Testis (tissue), 3 donors: ENCODE results near the gene ATE1. TPM values are rescaled to one million over a fixed set of nuclear protein-coding genes. Genes with fewer than 3 reads are reported as not detected.

Experiments used
- DNase-seq: peaks from one replicate; pipeline ENCODE4 v3.0.0-alpha.2; 2019
- H3K27ac ChIP-seq, 2 donors: fragments of 200-600 bp; sonication (generic); one replicate each; pipeline ENCODE4 v1.5.1; 2019
- H3K27me3 ChIP-seq: fragments of 200-600 bp; sonication (generic); one replicate; pipeline ENCODE4 v1.5.1; 2019
- H3K36me3 ChIP-seq: fragments of 200-600 bp; sonication (generic); one replicate; pipeline ENCODE4 v1.5.1; 2017; ENCODE audit warnings: low read depth; ENCODE audit errors: missing control alignments
- H3K4me1 ChIP-seq: fragments of 200-600 bp; sonication (generic); one replicate; pipeline ENCODE4 v1.5.1; 2019
- H3K4me3 ChIP-seq, 2 donors: fragments of 200-600 bp; sonication (generic); one replicate each; pipeline ENCODE4 v1.5.1; 2017 to 2019
- H3K9me3 ChIP-seq: fragments of 200-600 bp; sonication (generic); one replicate; pipeline ENCODE4 v1.5.1; 2017
- POLR2A ChIP-seq: fragments of 450-650 bp; IDR thresholded peaks from one replicate; pipeline ENCODE4 v1.6.1; 2017; ENCODE audit warnings: antibody characterized with exemption, mild to moderate bottlenecking, moderate library complexity
- WGBS, 2 donors: methylation state at CpG; one replicate each; pipeline ENCODE4 v1.1.5; 2018; 5-methylcytosine and 5-hydroxymethylcytosine counted together
- intact Hi-C: fragments of 100-400 bp; cut with DNase I; formaldehyde crosslinking; loops from one replicate; pipeline ENCODE4 v1.15.1; 2023; ENCODE audit warnings: low total_unique reads
- polyA plus RNA-seq: library from polyadenylated mRNA; stranded (reverse); fragments of 350-450 nt; fragmentation: Illumina TruSeq; extraction: RNeasy Lipid Tissue Mini Kit (QIAGEN cat#74804); gene quantifications from one replicate; pipeline ENCODE4 v1.2.3, GENCODE V29; 2014; ENCODE audit warnings: low read depth, low replicate concordance; ENCODE audit not compliant: insufficient read depth
- total RNA-seq, 2 donors: library from RNA; depleted of rRNA; stranded (reverse); fragments of >200 nt; gene quantifications; one replicate each; pipeline ENCODE4 v1.2.3, GENCODE V29; 2016
- TF ChIP-seq, protein P1 (sequence below), 3 experiments: fragments of 450-650 bp in 2 of 3; fragments of 200-600 bp in 1 of 3; sonication (generic) in 1 of 3; IDR thresholded peaks; one replicate each; pipeline ENCODE4 v1.5.1; 2016 to 2019; ENCODE audit warnings: antibody characterized with exemption in 3 of 3, mild to moderate bottlenecking in 2 of 3, moderate library complexity in 1 of 3

The ATE1 gene
- total and polyA plus RNA-seq, 3 donors from 2014 or later, result 29.8 to 41.9 (median 34.0) TPM

GRCh38 chr10:121854809-121855445 lies 72.9 kb downstream of the ATE1 start:
- Histone ChIP-seq H3K27me3 (no peaks in the 10 kb centered on the region), H3K36me3 (no peaks in the 10 kb centered on the region), H3K4me1 (no peaks in the 10 kb centered on the region), H3K27ac (no peak overlapping the region), H3K9me3 (no peaks in the 10 kb centered on the region), H3K4me3 (no peak overlapping the region)
- TF ChIP-seq POLR2A, result no peak
- TF ChIP-seq, protein P1, sequence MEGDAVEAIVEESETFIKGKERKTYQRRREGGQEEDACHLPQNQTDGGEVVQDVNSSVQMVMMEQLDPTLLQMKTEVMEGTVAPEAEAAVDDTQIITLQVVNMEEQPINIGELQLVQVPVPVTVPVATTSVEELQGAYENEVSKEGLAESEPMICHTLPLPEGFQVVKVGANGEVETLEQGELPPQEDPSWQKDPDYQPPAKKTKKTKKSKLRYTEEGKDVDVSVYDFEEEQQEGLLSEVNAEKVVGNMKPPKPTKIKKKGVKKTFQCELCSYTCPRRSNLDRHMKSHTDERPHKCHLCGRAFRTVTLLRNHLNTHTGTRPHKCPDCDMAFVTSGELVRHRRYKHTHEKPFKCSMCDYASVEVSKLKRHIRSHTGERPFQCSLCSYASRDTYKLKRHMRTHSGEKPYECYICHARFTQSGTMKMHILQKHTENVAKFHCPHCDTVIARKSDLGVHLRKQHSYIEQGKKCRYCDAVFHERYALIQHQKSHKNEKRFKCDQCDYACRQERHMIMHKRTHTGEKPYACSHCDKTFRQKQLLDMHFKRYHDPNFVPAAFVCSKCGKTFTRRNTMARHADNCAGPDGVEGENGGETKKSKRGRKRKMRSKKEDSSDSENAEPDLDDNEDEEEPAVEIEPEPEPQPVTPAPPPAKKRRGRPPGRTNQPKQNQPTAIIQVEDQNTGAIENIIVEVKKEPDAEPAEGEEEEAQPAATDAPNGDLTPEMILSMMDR (IDR thresholded peaks at IDR 0.05), result no peak
- WGBS, 2 donors, result 72 to 76% methylated on average over 4 of the region's 4 CpGs
- no peak for DNase-seq
- intact Hi-C loops, result no loop called here

- H3K27ac ChIP-seq, result no peak overlapping the region
- no peaks in the 10 kb centered on the region for H3K36me3 ChIP-seq
- H3K4me3 ChIP-seq, result no peak overlapping the region
- intact Hi-C loops, result no loop called here
- TF ChIP-seq, protein P1 (IDR thresholded peaks at IDR 0.05), result no peak
- no peak for TF ChIP-seq POLR2A
- no peaks in the 10 kb centered on the region for H3K27me3 ChIP-seq
- no peaks in the 10 kb centered on the region for H3K4me1 ChIP-seq
- no peak for DNase-seq
- no peaks in the 10 kb centered on the region for H3K9me3 ChIP-seq
These were observed 73.9 kb downstream of the ATE1 start for GRCh38 chr10:121853950-121854349.

DNA sequence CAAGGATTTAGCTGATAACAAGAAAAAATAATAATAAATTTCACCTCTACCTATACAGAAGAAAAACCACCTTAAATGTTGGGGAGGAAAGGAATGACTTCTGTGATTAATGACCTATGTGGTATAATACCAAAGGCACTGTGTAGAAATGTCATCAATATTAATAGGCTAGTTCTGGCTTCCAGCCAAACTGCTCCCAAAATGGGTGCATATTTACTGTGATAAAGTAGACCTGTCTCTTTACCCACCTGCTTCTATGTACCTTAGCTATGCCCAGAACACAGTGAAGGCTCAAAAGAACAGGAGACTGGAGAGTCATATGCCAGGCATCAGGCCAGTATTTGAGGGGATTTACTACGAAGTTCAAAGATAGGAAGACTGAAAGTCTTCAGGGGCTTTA lies 76.0 kb downstream of the ATE1 start:
- no peak for TF ChIP-seq POLR2A
- TF ChIP-seq, protein P1 (IDR thresholded peaks at IDR 0.05), result no peak
- no peak for DNase-seq
- H3K4me1 ChIP-seq, result no peaks in the 10 kb centered on the region
- H3K36me3 ChIP-seq, result no peaks in the 10 kb centered on the region
- 71 to 93% methylated on average over 1 of the region's 1 CpG for WGBS, 2 donors
- H3K27ac ChIP-seq, result no peak overlapping the region
- no peak overlapping the region for H3K4me3 ChIP-seq
- no peaks in the 10 kb centered on the region for H3K9me3 ChIP-seq
- H3K27me3 ChIP-seq, result no peaks in the 10 kb centered on the region
- intact Hi-C loops, result no loop called here

DNA sequence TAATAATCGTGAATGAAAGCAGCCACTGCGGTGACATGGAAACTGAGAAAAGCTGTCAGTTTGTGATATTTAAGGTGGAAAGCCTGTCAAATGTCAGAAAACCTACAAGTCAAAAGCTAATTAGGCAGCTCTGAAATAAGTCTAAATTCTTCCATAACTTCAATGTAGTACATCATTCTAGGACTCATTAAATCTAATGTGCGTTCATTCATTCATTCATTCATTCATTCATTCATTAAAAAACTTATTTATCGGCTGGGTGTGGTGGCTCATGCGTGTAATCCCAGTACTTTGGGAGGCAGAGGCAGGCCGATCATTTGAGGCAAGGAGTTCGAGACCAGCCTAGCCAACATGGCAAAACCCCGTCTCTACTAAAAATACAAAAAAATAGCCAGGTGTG lies 79.7 kb downstream of the ATE1 start:
- TF ChIP-seq POLR2A, result no peak
- TF ChIP-seq, protein P1 (IDR thresholded peaks at IDR 0.05), result no peak
- Histone ChIP-seq H3K27ac (no peak overlapping the region), H3K36me3 (no peaks in the 10 kb centered on the region), H3K9me3 (no peaks in the 10 kb centered on the region), H3K27me3 (no peaks in the 10 kb centered on the region), H3K4me3 (no peak overlapping the region), H3K4me1 (no peaks in the 10 kb centered on the region)
- no peak for DNase-seq
- WGBS, 2 donors, result 91 to 92% methylated on average over 8 of the region's 8 CpGs
- intact Hi-C loops, result no loop called here

DNA sequence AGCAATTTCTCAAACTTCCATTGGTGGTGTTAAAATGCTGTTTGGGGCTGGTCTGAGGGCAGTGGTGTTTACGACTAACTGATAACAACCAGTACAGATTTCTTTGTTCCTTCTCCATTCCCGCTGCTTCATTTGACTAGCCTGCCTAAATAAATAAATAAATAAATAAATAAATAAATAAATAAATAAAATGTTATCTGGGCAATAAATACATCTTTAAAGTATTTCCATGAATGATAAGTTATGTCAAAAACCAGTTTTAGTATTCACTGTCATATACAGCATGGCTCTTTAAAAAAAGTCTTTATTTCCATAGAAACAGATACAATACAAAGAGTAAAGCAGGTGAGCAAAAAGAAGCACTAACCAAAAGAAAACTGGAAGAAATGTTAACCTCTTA lies 81.3 kb downstream of the ATE1 start:
- no peak overlapping the region for H3K27ac ChIP-seq
- TF ChIP-seq, protein P1 (IDR thresholded peaks at IDR 0.05), result no peak
- no peak for TF ChIP-seq POLR2A
- H3K9me3 ChIP-seq, result no peaks in the 10 kb centered on the region
- no peaks in the 10 kb centered on the region for H3K4me1 ChIP-seq
- no peak overlapping the region for H3K4me3 ChIP-seq
- 97 to 99% methylated on average over 2 of the region's 2 CpGs for WGBS, 2 donors
- no peaks in the 10 kb centered on the region for H3K27me3 ChIP-seq
- DNase-seq, result no peak
- H3K36me3 ChIP-seq, result no peaks in the 10 kb centered on the region
- intact Hi-C loops, result no loop called here
